Parathyroid adenoma (tissue), 2 donors: ENCODE data around the gene POU2F3.

ENCODE experiments used
- H2AFZ ChIP-seq: fragments of 300-600 bp; sonication (generic); one replicate; pipeline ENCODE4 v1.7.0; 2017; ENCODE audit warnings: antibody characterized with exemption, mild to moderate bottlenecking
- H3K27ac ChIP-seq: fragments of 300-600 bp; sonication (generic); one replicate; pipeline ENCODE4 v1.7.0; 2017
- H3K27me3 ChIP-seq: fragments of 300-600 bp; sonication (generic); one replicate; pipeline ENCODE4 v1.7.0; 2017; ENCODE audit warnings: low read length; ENCODE audit not compliant: control insufficient read depth, insufficient read depth
- H3K36me3 ChIP-seq: fragments of 300-600 bp; sonication (generic); one replicate; pipeline ENCODE4 v1.7.0; 2017; ENCODE audit warnings: low read length; ENCODE audit not compliant: control insufficient read depth, insufficient read depth
- H3K4me1 ChIP-seq: fragments of 300-600 bp; sonication (generic); one replicate; pipeline ENCODE4 v1.7.0; 2017; ENCODE audit warnings: control low read depth
- H3K4me2 ChIP-seq: fragments of 300-600 bp; sonication (generic); one replicate; pipeline ENCODE4 v1.7.0; 2017; ENCODE audit warnings: low read length
- H3K4me3 ChIP-seq: fragments of 300-600 bp; sonication (generic); one replicate; pipeline ENCODE4 v1.7.0; 2017; ENCODE audit warnings: low read depth, low read length
- H3K79me2 ChIP-seq: fragments of 300-600 bp; sonication (generic); one replicate; pipeline ENCODE4 v1.7.0; 2017; ENCODE audit warnings: control low read depth
- H3K9ac ChIP-seq: fragments of 300-600 bp; sonication (generic); one replicate; pipeline ENCODE4 v1.7.0; 2017; ENCODE audit warnings: mild to moderate bottlenecking
- H3K9me3 ChIP-seq: fragments of 300-600 bp; sonication (generic); one replicate; pipeline ENCODE4 v1.7.0; 2017; ENCODE audit warnings: low read length; ENCODE audit not compliant: control insufficient read depth
- TF ChIP-seq, protein P1 (sequence below): fragments of 300-600 bp; sonication (generic); IDR thresholded peaks from one replicate; pipeline ENCODE4 v1.7.0; 2017; ENCODE audit warnings: antibody characterized with exemption, mild to moderate bottlenecking
- donor health status: primary hyperparathyroidism.

Gene POU2F3

DNA sequence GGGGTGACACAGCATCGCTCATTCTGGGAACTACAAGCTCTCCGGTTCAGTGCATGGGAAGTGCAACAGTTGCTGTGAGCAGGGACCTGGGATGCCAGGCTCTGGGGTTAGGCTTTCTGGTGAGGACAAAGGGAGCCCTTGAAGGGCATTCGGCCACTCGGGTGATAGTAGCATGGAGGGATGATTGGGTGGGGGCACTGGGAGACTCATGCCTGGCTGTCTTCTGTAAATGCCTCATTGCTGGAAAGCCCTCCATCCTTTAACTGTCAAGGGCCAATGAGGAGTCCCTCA is 19.2 kb upstream of the POU2F3 start:
- H3K4me3 ChIP-seq: no peak overlapping the region

GRCh38 chr11:120221115-120221752 is 18.7 kb upstream of the POU2F3 start:
- Histone ChIP-seq H3K4me3 (no peak overlapping the region), H3K4me2 (no peak overlapping the region), H3K27me3 (no peaks in the 10 kb centered on the region), H3K27ac (no peak overlapping the region), H3K4me1 (peaks cover 4% of the 10 kb centered on the region), H3K36me3 (no peaks in the 10 kb centered on the region), H2AFZ (no peak overlapping the region), H3K9me3 (no peaks in the 10 kb centered on the region), H3K9ac (no peak overlapping the region), H3K79me2 (no peaks in the 10 kb centered on the region)
- TF ChIP-seq, protein P1, sequence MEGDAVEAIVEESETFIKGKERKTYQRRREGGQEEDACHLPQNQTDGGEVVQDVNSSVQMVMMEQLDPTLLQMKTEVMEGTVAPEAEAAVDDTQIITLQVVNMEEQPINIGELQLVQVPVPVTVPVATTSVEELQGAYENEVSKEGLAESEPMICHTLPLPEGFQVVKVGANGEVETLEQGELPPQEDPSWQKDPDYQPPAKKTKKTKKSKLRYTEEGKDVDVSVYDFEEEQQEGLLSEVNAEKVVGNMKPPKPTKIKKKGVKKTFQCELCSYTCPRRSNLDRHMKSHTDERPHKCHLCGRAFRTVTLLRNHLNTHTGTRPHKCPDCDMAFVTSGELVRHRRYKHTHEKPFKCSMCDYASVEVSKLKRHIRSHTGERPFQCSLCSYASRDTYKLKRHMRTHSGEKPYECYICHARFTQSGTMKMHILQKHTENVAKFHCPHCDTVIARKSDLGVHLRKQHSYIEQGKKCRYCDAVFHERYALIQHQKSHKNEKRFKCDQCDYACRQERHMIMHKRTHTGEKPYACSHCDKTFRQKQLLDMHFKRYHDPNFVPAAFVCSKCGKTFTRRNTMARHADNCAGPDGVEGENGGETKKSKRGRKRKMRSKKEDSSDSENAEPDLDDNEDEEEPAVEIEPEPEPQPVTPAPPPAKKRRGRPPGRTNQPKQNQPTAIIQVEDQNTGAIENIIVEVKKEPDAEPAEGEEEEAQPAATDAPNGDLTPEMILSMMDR: no peak

More for the DNA sequence above, 19.2 kb upstream of the POU2F3 start:
- no peak overlapping the region for H2AFZ ChIP-seq
- no peak overlapping the region for H3K4me2 ChIP-seq
- TF ChIP-seq, protein P1: no peak
- no peaks in the 10 kb centered on the region for H3K79me2 ChIP-seq
- no peaks in the 10 kb centered on the region for H3K36me3 ChIP-seq
- H3K27me3 ChIP-seq: no peaks in the 10 kb centered on the region
- no peak overlapping the region for H3K27ac ChIP-seq
- no peak overlapping the region for H3K9ac ChIP-seq
- peaks cover 5% of the 10 kb centered on the region for H3K4me1 ChIP-seq
- no peaks in the 10 kb centered on the region for H3K9me3 ChIP-seq

GRCh38 chr11:120222916-120223315 is 17.0 kb upstream of the POU2F3 start:
- TF ChIP-seq, protein P1: no peak
- no peaks in the 10 kb centered on the region for H3K79me2 ChIP-seq
- H2AFZ ChIP-seq: no peak overlapping the region
- H3K4me1 ChIP-seq: peaks cover 4% of the 10 kb centered on the region
- no peaks in the 10 kb centered on the region for H3K36me3 ChIP-seq
- no peak overlapping the region for H3K4me2 ChIP-seq
- no peak overlapping the region for H3K27ac ChIP-seq
- no peaks in the 10 kb centered on the region for H3K9me3 ChIP-seq
- H3K9ac ChIP-seq: no peak overlapping the region
- no peaks in the 10 kb centered on the region for H3K27me3 ChIP-seq
- H3K4me3 ChIP-seq: no peak overlapping the region

DNA sequence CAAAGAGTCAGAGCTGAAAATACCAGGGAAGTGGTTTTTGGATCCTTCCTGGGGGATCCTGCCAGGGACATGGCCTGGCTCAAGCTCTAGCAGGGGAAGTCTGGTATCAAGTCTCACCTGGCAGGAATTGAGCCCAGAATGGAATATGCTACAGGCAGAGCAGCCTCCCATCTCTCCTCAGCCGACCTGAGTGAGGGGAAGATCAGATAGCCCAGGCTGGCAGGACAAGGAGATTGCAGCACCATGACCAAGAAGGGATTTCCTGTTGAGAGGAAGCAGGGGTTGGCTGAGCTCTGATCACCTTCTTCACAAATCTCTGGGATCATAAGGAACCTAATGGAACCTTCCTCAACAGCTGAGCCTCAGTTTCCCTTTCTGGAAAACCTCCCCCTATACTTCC is 16.1 kb upstream of the POU2F3 start:
- Histone ChIP-seq H3K9me3 (no peaks in the 10 kb centered on the region), H3K9ac (no peak overlapping the region), H3K4me3 (no peak overlapping the region), H3K27me3 (no peaks in the 10 kb centered on the region), H3K36me3 (no peaks in the 10 kb centered on the region), H3K4me2 (no peak overlapping the region), H2AFZ (no peak overlapping the region), H3K79me2 (no peaks in the 10 kb centered on the region), H3K27ac (no peak overlapping the region), H3K4me1 (peaks cover 4% of the 10 kb centered on the region)
- TF ChIP-seq, protein P1: no peak

GRCh38 chr11:120224361-120224760 is 15.6 kb upstream of the POU2F3 start:
- Histone ChIP-seq H3K27ac (no peak overlapping the region), H2AFZ (no peak overlapping the region), H3K36me3 (no peaks in the 10 kb centered on the region), H3K9ac (no peak overlapping the region), H3K9me3 (no peaks in the 10 kb centered on the region), H3K4me3 (no peak overlapping the region), H3K4me2 (no peak overlapping the region), H3K79me2 (no peaks in the 10 kb centered on the region), H3K4me1 (peaks cover 4% of the 10 kb centered on the region), H3K27me3 (no peaks in the 10 kb centered on the region)
- TF ChIP-seq, protein P1: no peak
